Fibroblast of pulmonary artery (primary cell): ENCODE results near the gene ITM2C.
A peak's percentile ranks its signal among the peaks of the same experiment; 100 is the strongest.

ENCODE experiments used
- DNase-seq: peaks from one replicate; pipeline ENCODE4 v3.0.0-alpha.2; 2010; ENCODE audit warnings: low read depth
- H3K4me3 ChIP-seq: replicated peaks from 2 replicates; pipeline ENCODE4 v1.5.1; 2011; ENCODE audit warnings: low read depth, mild to moderate bottlenecking, control low read depth, low read length, moderate library complexity
- CTCF ChIP-seq: IDR thresholded peaks from 2 replicates; pipeline ENCODE4 v1.5.1; 2011; ENCODE audit warnings: mild to moderate bottlenecking, control low read depth, low read length, inconsistent platforms; ENCODE audit errors: missing control alignments

ITM2C gene

DNA sequence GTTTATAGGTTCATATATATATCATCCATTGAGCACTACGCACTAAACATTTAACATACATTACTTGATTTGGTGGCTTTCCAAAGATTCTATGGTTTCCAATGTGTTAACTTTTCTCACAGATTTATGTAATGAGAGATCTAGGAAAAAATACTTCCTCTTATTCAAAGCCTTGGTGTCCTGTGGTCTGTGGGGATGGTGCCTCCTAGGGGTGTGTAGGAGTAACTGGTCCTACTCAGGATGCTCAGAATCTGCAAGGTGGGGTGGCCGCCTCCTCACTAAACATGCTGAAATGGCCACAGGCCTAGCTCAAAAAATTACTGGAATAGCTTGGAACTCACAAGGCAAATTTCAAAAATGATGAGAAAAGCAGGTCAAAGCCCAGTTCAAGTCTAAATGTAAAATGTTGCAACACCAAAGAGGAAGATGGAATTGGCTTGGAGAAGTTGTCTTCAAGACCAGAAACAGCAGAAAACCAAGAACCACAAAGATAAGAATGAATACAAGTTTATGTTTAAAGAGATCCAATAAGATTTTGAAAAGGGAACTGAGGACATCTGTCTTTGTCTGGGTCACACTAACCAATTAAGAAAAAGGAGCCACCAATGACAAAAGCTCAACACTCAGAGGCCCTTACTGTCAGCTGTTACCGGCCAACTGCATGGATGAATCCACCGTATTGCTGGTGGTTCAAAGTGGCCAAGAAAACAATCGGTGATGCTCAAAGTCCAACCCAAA lies 48.8 kb downstream of the ITM2C start:
- TF ChIP-seq CTCF: peak; percentile 47
- no peak overlapping the region for H3K4me3 ChIP-seq
- DNase-seq: peak; percentile 33

- no peak for DNase-seq
- TF ChIP-seq CTCF: no peak
- no peak overlapping the region for H3K4me3 ChIP-seq
Measured at GRCh38 chr2:230914886-230915285, 50.1 kb downstream of the ITM2C start.

- TF ChIP-seq CTCF: no peak
- no peak for DNase-seq
- H3K4me3 ChIP-seq: no peak overlapping the region
Measured at GRCh38 chr2:230915319-230915718, 50.6 kb downstream of the ITM2C start.

GRCh38 chr2:230916218-230916617 lies 51.5 kb downstream of the ITM2C start:
- TF ChIP-seq CTCF: no peak
- H3K4me3 ChIP-seq: no peak overlapping the region

DNA sequence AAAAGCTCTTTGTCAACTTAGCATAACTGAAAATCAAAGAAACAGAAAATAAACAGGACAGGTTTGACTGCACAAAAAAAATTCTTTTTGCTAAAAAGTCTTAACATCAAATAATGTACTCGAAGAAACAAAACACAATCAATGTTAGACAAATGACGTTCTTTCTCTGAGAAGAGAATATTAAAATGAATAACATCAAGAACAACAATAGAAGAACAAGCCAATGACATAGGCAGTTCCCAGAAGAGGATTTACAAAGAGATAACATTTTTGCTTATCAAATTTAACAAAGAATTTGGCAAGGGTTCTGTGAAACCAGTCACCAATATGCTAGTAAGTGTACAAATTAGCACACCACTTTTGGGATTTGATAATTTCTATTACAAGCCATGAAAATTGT lies 54.5 kb downstream of the ITM2C start:
- no peak for DNase-seq
- TF ChIP-seq CTCF: no peak

More at GRCh38 chr2:230916218-230916617, 51.5 kb downstream of the ITM2C start:
- DNase-seq: no peak

DNA sequence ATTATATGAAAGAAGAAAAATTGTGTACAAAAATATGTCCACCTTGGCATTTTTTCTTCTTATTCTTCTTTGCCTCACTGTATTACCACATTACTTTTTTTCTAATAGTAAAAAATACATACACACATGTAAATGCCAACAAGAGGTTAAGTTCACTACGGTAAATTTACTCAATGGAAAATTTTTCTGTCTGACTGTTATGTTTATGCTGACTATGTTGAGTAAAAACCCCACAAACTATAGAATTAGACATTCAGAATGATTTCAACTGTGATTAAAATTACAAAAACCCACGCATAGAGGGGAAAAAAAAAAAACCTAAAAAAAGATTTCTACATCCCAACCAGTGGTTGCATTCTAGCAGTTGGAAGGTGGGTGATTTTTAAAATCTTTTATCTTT lies 54.9 kb downstream of the ITM2C start:
- no peak overlapping the region for H3K4me3 ChIP-seq
- TF ChIP-seq CTCF: no peak
- DNase-seq: no peak

More for the DNA sequence above, 54.5 kb downstream of the ITM2C start:
- no peak overlapping the region for H3K4me3 ChIP-seq

DNA sequence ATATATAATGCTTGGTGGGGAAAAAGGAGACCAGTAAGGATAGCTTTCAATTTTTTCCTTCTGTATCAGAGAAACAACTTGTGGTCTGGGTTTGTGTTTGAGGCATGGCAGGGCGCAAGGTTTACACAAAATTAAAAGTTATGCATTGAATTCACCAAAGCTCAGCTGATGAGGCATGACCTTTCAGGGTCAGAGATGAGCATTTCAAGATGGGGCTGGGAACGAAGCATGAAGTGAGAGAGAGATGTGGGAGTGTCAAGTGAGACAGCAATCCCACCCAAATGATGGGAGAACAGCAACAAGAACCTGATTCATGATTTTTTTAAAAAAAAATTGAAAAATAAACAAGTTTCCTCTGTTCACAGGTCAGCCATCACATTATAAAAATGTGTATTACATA lies 55.4 kb downstream of the ITM2C start:
- H3K4me3 ChIP-seq: no peak overlapping the region
- DNase-seq: no peak

More for the DNA sequence above, 55.4 kb downstream of the ITM2C start:
- TF ChIP-seq CTCF: no peak
